CD14-positive monocyte (primary cell): ENCODE data around the gene MR1. TPM values are rescaled to one million over a fixed set of nuclear protein-coding genes. Genes with fewer than 3 reads are reported as not detected.

Experiments
- DNase-seq, 3 donors: peaks; one replicate each; pipeline ENCODE4 v3.0.0-alpha.2; 2011 to 2022
- H2AFZ ChIP-seq: 2 replicates; pipeline ENCODE4 v1.6.0; 2012; ENCODE audit warnings: mild to moderate bottlenecking, low read depth, low read length, inconsistent platforms; ENCODE audit not compliant: insufficient read depth, poor library complexity, severe bottlenecking
- H3K27ac ChIP-seq, 2 donors: 1 replicate in 1 of 2; 2 replicates in 1 of 2; pipeline ENCODE4 v1.5.1; 2012 to 2013; ENCODE audit warnings: low read length in 2 of 2, control low read depth in 1 of 2, inconsistent platforms in 1 of 2, low read depth in 1 of 2, mild to moderate bottlenecking in 1 of 2
- H3K27me3 ChIP-seq, 2 donors: one replicate each; pipeline versions ENCODE4 v1.6.0 to v1.6.1; 2011 to 2013; ENCODE audit warnings: low read length in 2 of 2; ENCODE audit not compliant: control insufficient read depth in 2 of 2, insufficient read depth in 2 of 2
- H3K36me3 ChIP-seq, 2 donors: replicated peaks in 1 of 2; 1 replicate in 1 of 2; 2 replicates in 1 of 2; pipeline versions ENCODE4 v1.5.1 to v1.6.1; 2012 to 2013; ENCODE audit warnings: low read length in 2 of 2, control low read depth in 1 of 2, inconsistent platforms in 1 of 2, mild to moderate bottlenecking in 1 of 2; ENCODE audit not compliant: insufficient read depth in 2 of 2, control insufficient read depth in 1 of 2
- H3K4me1 ChIP-seq, 2 donors: 1 replicate in 1 of 2; 2 replicates in 1 of 2; pipeline versions ENCODE4 v1.5.1 to v1.6.1; 2012 to 2013; ENCODE audit warnings: low read length in 2 of 2, control low read depth in 1 of 2, inconsistent platforms in 1 of 2, mild to moderate bottlenecking in 1 of 2, moderate library complexity in 1 of 2; ENCODE audit not compliant: insufficient read depth in 2 of 2, control insufficient read depth in 1 of 2
- H3K4me2 ChIP-seq: replicated peaks from 2 replicates; pipeline ENCODE3; 2012; ENCODE audit warnings: low read length, moderate library complexity, mild to moderate bottlenecking; ENCODE audit not compliant: poor library complexity, severe bottlenecking; ENCODE audit errors: extremely low read depth
- H3K4me3 ChIP-seq, 3 experiments: fragments of 200-600 bp in 1 of 3; sonication (generic) in 1 of 3; replicated peaks in 1 of 3; 1 replicate in 2 of 3; 2 replicates in 1 of 3; pipeline ENCODE4 v1.5.1; 2011 to 2013; ENCODE audit warnings: low read length in 3 of 3, mild to moderate bottlenecking in 3 of 3, control low read depth in 2 of 3, low read depth in 2 of 3, inconsistent platforms in 1 of 3, moderate library complexity in 1 of 3
- H3K79me2 ChIP-seq: 2 replicates; pipeline ENCODE4 v1.6.0; 2012; ENCODE audit warnings: mild to moderate bottlenecking, control low read depth, inconsistent platforms, low read length, moderate library complexity; ENCODE audit not compliant: insufficient read depth
- H3K9ac ChIP-seq: 2 replicates; pipeline ENCODE4 v1.6.0; 2017; ENCODE audit warnings: low read length, mild to moderate bottlenecking; ENCODE audit not compliant: insufficient read depth, poor library complexity, severe bottlenecking
- H3K9me3 ChIP-seq, 2 donors: replicated peaks in 1 of 2; 1 replicate in 1 of 2; 2 replicates in 1 of 2; pipeline versions ENCODE4 v1.5.1 to v1.6.1; 2012 to 2013; ENCODE audit warnings: low read length in 2 of 2, control low read depth in 1 of 2; ENCODE audit not compliant: control insufficient read depth in 1 of 2, insufficient read depth in 1 of 2
- H4K20me1 ChIP-seq: 2 replicates; pipeline ENCODE4 v1.6.0; 2012; ENCODE audit warnings: mild to moderate bottlenecking, low read length, control low read depth, moderate library complexity; ENCODE audit not compliant: insufficient read depth
- H3K27ac Mint-ChIP-seq, 7 donors: one replicate each; pipeline ENCODE4 v1.8.0; 2020; ENCODE audit warnings: mild to moderate bottlenecking in 7 of 7, mixed read lengths in 7 of 7, moderate library complexity in 6 of 7, inconsistent platforms in 2 of 7
- H3K27me3 Mint-ChIP-seq, 3 donors: one replicate each; pipeline ENCODE4 v1.8.0; 2021 to 2022; ENCODE audit warnings: low read depth in 3 of 3, mild to moderate bottlenecking in 3 of 3, mixed read lengths in 3 of 3, moderate library complexity in 3 of 3, inconsistent platforms in 1 of 3
- H3K36me3 Mint-ChIP-seq, 2 donors: one replicate each; pipeline ENCODE4 v1.8.0; 2020; ENCODE audit warnings: mixed read lengths in 2 of 2, inconsistent platforms in 1 of 2, mild to moderate bottlenecking in 1 of 2
- H3K4me1 Mint-ChIP-seq: one replicate; pipeline ENCODE4 v1.8.0; 2020; ENCODE audit warnings: mild to moderate bottlenecking, mixed read lengths
- H3K4me3 Mint-ChIP-seq, 2 donors: one replicate each; pipeline ENCODE4 v1.8.0; 2020; ENCODE audit warnings: mild to moderate bottlenecking in 2 of 2, mixed read lengths in 2 of 2, moderate library complexity in 1 of 2
- H3K9me3 Mint-ChIP-seq, 7 donors: one replicate each; pipeline ENCODE4 v1.8.0; 2020 to 2022; ENCODE audit warnings: mixed read lengths in 7 of 7, mild to moderate bottlenecking in 6 of 7, moderate library complexity in 6 of 7, inconsistent platforms in 2 of 7
- CTCF ChIP-seq: fragments of 200-600 bp; IDR thresholded peaks from one replicate; pipeline ENCODE4 v1.8.0; 2022; ENCODE audit warnings: antibody characterized with exemption, mild to moderate bottlenecking
- WGBS: methylation state at CpG from one replicate; pipeline ENCODE4 v1.1.5; 2013; ENCODE audit warnings: missing lambda C conversion rate; ENCODE audit not compliant: insufficient coverage; 5-methylcytosine and 5-hydroxymethylcytosine counted together
- intact Hi-C, 2 donors: fragments of 100-400 bp; cut with micrococcal nuclease; formaldehyde crosslinking; loops; one replicate each; pipeline versions ENCODE4 v1.15.0 to v1.15.1; 2023
- polyA plus RNA-seq, 3 donors: library from polyadenylated mRNA; depleted of rRNA in 1 of 3; unstranded in 2 of 3; stranded (reverse) in 1 of 3; fragments of 300-500 nt in 2 of 3; fragments of >200 nt in 1 of 3; fragmentation: Illumina TruSeq in 2 of 3; gene quantifications; 1 replicate in 2 of 3; 2 replicates in 1 of 3; pipeline ENCODE4 v1.2.3, GENCODE V29; 2012 to 2021

The MR1 gene
- polyA plus RNA-seq, 3 donors = 17.7 to 46.9 (median 40.9) TPM

GRCh38 chr1:181021159-181021558, 12.6 kb upstream of the MR1 start:
- whole genome bisulfite sequencing = no CpG with 5 or more reads among the region's 3 CpGs
- H3K36me3 ChIP-seq = peaks cover 2 to 9% of the 10 kb centered on the region in 2 donors
- H3K9ac ChIP-seq = no peak overlapping the region
- peak overlapping the region; percentile 96 for H3K4me2 ChIP-seq
- H3K9me3 Mint-ChIP-seq = no peaks in the 10 kb centered on the region
- H3K36me3 Mint-ChIP-seq = peaks cover 12 to 23% of the 10 kb centered on the region in 2 donors
- peaks cover 30% of the 10 kb centered on the region for H3K4me1 Mint-ChIP-seq
- H3K27ac ChIP-seq = peak overlapping the region in 1 of 2 donors; percentile 96
- peak overlapping the region; percentile 57 to 98 (median 93) for H3K4me3 ChIP-seq
- H3K27me3 ChIP-seq = no peaks in the 10 kb centered on the region
- peaks cover 33 to 40% of the 10 kb centered on the region in 2 donors for H3K4me1 ChIP-seq
- peaks cover 2 to 10% (median 3%) of the 10 kb centered on the region in 3 donors for H3K27me3 Mint-ChIP-seq
- DNase-seq = no peak
- peak overlapping the region in 5 of 7 donors; percentile 63 to 97 (median 97) for H3K27ac Mint-ChIP-seq
- no peak overlapping the region for H2AFZ ChIP-seq
- H3K9me3 ChIP-seq = peaks cover 0 to 2% of the 10 kb centered on the region in 2 donors
- H3K4me3 Mint-ChIP-seq = peak overlapping the region; percentile 97
- intact Hi-C loops = loop anchor here in 1 of 2 donors (5.0 kb wide), 2 partner anchors 66 to 121 kb away; partner anchors contain the start of gene IER5
- peaks cover 62% of the 10 kb centered on the region for H4K20me1 ChIP-seq
- TF ChIP-seq CTCF = no peak
- H3K79me2 ChIP-seq = peaks cover 65% of the 10 kb centered on the region

GRCh38 chr1:181021811-181022434, 11.9 kb upstream of the MR1 start:
- peaks cover 0 to 2% of the 10 kb centered on the region in 2 donors for H3K9me3 ChIP-seq
- Mint-ChIP-seq H3K4me3 (peak overlapping the region; percentile 97), H3K27me3 (peaks cover 2 to 10% (median 3%) of the 10 kb centered on the region in 3 donors), H3K36me3 (peaks cover 12 to 20% of the 10 kb centered on the region in 2 donors), H3K27ac (peak overlapping the region; percentile 94 to 98 (median 97)), H3K9me3 (no peaks in the 10 kb centered on the region), H3K4me1 (peaks cover 30% of the 10 kb centered on the region)
- H3K79me2 ChIP-seq = peaks cover 58% of the 10 kb centered on the region
- H3K4me2 ChIP-seq = peak overlapping the region; percentile 96
- intact Hi-C loops = loop anchor here in 1 of 2 donors (5.0 kb wide), 2 partner anchors 65 to 120 kb away; partner anchors contain the start of gene IER5
- under 1% methylated on average over 16 of the region's 23 CpGs for WGBS
- peak overlapping the region; percentile 83 to 96 for H3K27ac ChIP-seq
- H3K4me1 ChIP-seq = peaks cover 30 to 35% of the 10 kb centered on the region in 2 donors
- no peak for TF ChIP-seq CTCF
- H2AFZ ChIP-seq = peak overlapping the region; percentile 95
- H4K20me1 ChIP-seq = peaks cover 54% of the 10 kb centered on the region
- peaks cover 2 to 9% of the 10 kb centered on the region in 2 donors for H3K36me3 ChIP-seq
- peak overlapping the region; percentile 87 for H3K9ac ChIP-seq
- peak in 2 of 3 donors; percentile 59 to 80 for DNase-seq
- H3K27me3 ChIP-seq = no peaks in the 10 kb centered on the region
- peak overlapping the region; percentile 57 to 98 (median 93) for H3K4me3 ChIP-seq
